SK-N-SH (cell line): Measurements from ENCODE around the gene CDR2. TPM values are rescaled to one million over a fixed set of nuclear protein-coding genes. Genes with fewer than 3 reads are reported as not detected.

Experiments
- CTCF ChIA-PET: fragments of 300-600, 350-600 bp; formaldehyde crosslinking; extraction: SDS; loops from one replicate; lab custom pipeline; 2021; lab: Yijun Ruan, JAX
- POLR2A ChIA-PET: fragments of 350-600 bp; sonication (Branson Sonifier 250); formaldehyde crosslinking; extraction: SDS; loops from one replicate; lab custom pipeline; 2020; ENCODE audit warnings: antibody characterized with exemption, inconsistent platforms; lab: Yijun Ruan, JAX
- DNase-seq: peaks from one replicate; pipeline ENCODE4 v3.0.0; 2012
- H2AFZ ChIP-seq: fragments of 200-600 bp; sonication (generic); 2 replicates; pipeline ENCODE4 v1.8.1; 2016; ENCODE audit warnings: antibody characterized with exemption, mild to moderate bottlenecking, low read depth
- H3F3A ChIP-seq: fragments of 200-600 bp; sonication (generic); replicated peaks from 2 replicates; pipeline ENCODE3; 2016; ENCODE audit warnings: antibody characterized with exemption, mild to moderate bottlenecking; ENCODE audit not compliant: insufficient read depth
- H3K27ac ChIP-seq, 2 experiments: fragments of 200-500 bp in 1 of 2; fragments of 200-600 bp in 1 of 2; sonication (Bioruptor generic) in 1 of 2; sonication (generic), shearing (Covaris generic) in 1 of 2; 2 replicates each; pipeline versions ENCODE4 v1.5.1 to v1.6.1; 2014 to 2016; ENCODE audit warnings: low read depth in 2 of 2, inconsistent platforms in 1 of 2, low read length in 1 of 2, mild to moderate bottlenecking in 1 of 2, mixed read lengths in 1 of 2
- H3K27me3 ChIP-seq: fragments of 200-600 bp; sonication (generic), shearing (Covaris generic); 2 replicates; pipeline ENCODE4 v1.6.1; 2016; ENCODE audit warnings: mixed run types; ENCODE audit not compliant: insufficient read depth
- H3K36me3 ChIP-seq, 2 experiments: fragments of 200-500 bp in 1 of 2; fragments of 200-600 bp in 1 of 2; sonication (Bioruptor generic) in 1 of 2; sonication (generic) in 1 of 2; replicated peaks in 1 of 2; 2 replicates each; pipeline versions ENCODE3 to v1.5.1; 2014 to 2016; ENCODE audit warnings: low read length in 1 of 2, mild to moderate bottlenecking in 1 of 2; ENCODE audit not compliant: insufficient read depth in 2 of 2, control insufficient read depth in 1 of 2
- H3K4me1 ChIP-seq, 2 experiments: fragments of 200-500 bp in 1 of 2; fragments of 200-600 bp in 1 of 2; sonication (Bioruptor generic) in 1 of 2; sonication (generic), shearing (Covaris generic) in 1 of 2; 2 replicates each; pipeline versions ENCODE4 v1.5.1 to v1.6.1; 2014 to 2016; ENCODE audit warnings: low read depth in 1 of 2, low read length in 1 of 2, mixed run types in 1 of 2; ENCODE audit not compliant: insufficient read depth in 2 of 2, control insufficient read depth in 1 of 2
- H3K4me2 ChIP-seq: fragments of 200-600 bp; sonication (generic), shearing (Covaris generic); 2 replicates; pipeline ENCODE4 v1.6.1; 2017; ENCODE audit warnings: mixed run types
- H3K4me3 ChIP-seq, 2 experiments: fragments of 200-500 bp in 1 of 2; fragments of 200-600 bp in 1 of 2; sonication (Bioruptor generic) in 1 of 2; sonication (generic), shearing (Covaris generic) in 1 of 2; 2 replicates each; pipeline versions ENCODE4 v1.5.1 to v1.8.1; 2014 to 2016; ENCODE audit warnings: low read depth in 2 of 2, inconsistent platforms in 1 of 2, low read length in 1 of 2, mild to moderate bottlenecking in 1 of 2, mixed read lengths in 1 of 2, moderate library complexity in 1 of 2
- H3K79me2 ChIP-seq: fragments of 200-600 bp; sonication (generic); 2 replicates; pipeline ENCODE4 v1.8.1; 2017; ENCODE audit warnings: mild to moderate bottlenecking; ENCODE audit not compliant: insufficient read depth
- H3K9ac ChIP-seq: fragments of 200-600 bp; sonication (generic); 2 replicates; pipeline ENCODE4 v1.6.1; 2017; ENCODE audit warnings: mixed run types
- H3K9me2 ChIP-seq: fragments of 200-600 bp; sonication (generic); 2 replicates; pipeline ENCODE4 v1.6.1; 2017; ENCODE audit warnings: mixed run types
- H3K9me3 ChIP-seq: fragments of 200-600 bp; sonication (generic); 2 replicates; pipeline ENCODE4 v1.6.1; 2017; ENCODE audit warnings: mixed run types, mild to moderate bottlenecking, moderate library complexity
- H4K20me1 ChIP-seq: fragments of 200-600 bp; sonication (generic); 2 replicates; pipeline ENCODE4 v1.6.1; 2017; ENCODE audit warnings: mild to moderate bottlenecking, mixed run types; ENCODE audit not compliant: insufficient read depth
- CTCF ChIP-seq: fragments of 200-600 bp; sonication (generic); IDR thresholded peaks from 2 replicates; pipeline ENCODE4 v1.6.1; 2017; ENCODE audit warnings: antibody characterized with exemption, mild to moderate bottlenecking, moderate library complexity
- ELF1 ChIP-seq: IDR thresholded peaks from 2 replicates; pipeline ENCODE4 v1.4.0; 2012
- EZH2phosphoT487 ChIP-seq: fragments of 200-600 bp; sonication (generic); IDR thresholded peaks from 2 replicates; pipeline ENCODE4 v1.6.1; 2017; ENCODE audit warnings: low read depth, mixed run types, mild to moderate bottlenecking, antibody characterized with exemption, moderate library complexity, borderline replicate concordance
- FOSL2 ChIP-seq: IDR thresholded peaks from 2 replicates; pipeline ENCODE4 v1.4.0; 2012; ENCODE audit warnings: low read depth, mild to moderate bottlenecking, moderate library complexity, borderline replicate concordance
- FOXJ3 ChIP-seq: sonication (generic); formaldehyde crosslinking; IDR thresholded peaks from 2 replicates; pipeline ENCODE4 v1.5.1; 2020; ENCODE audit warnings: mild to moderate bottlenecking, missing genetic modification reagents
- FOXM1 ChIP-seq: IDR thresholded peaks from 2 replicates; pipeline ENCODE4 v1.4.0; 2012; ENCODE audit warnings: low read depth, mild to moderate bottlenecking
- GATA2 ChIP-seq: sonication (generic); formaldehyde crosslinking; IDR thresholded peaks from 2 replicates; pipeline ENCODE4 v1.5.0; 2020; ENCODE audit warnings: mild to moderate bottlenecking, missing genetic modification reagents
- JUND ChIP-seq: IDR thresholded peaks from 2 replicates; pipeline ENCODE4 v1.4.0; 2012
- NRF1 ChIP-seq: IDR thresholded peaks from 2 replicates; pipeline ENCODE4 v1.6.1; 2012; ENCODE audit warnings: low read depth, mild to moderate bottlenecking, low read length
- POLR2AphosphoS5 ChIP-seq: IDR thresholded peaks from 2 replicates; pipeline ENCODE4 v1.6.1; 2012; ENCODE audit warnings: low read depth, low read length
- RAD21 ChIP-seq: IDR thresholded peaks from 2 replicates; pipeline ENCODE4 v1.6.1; 2012; ENCODE audit warnings: mild to moderate bottlenecking, low read length
- RCOR1 ChIP-seq: fragments of 150-350 bp; IDR thresholded peaks from 2 replicates; pipeline ENCODE4 v1.6.1; 2017; ENCODE audit warnings: antibody characterized with exemption, low read length
- RXRA ChIP-seq: IDR thresholded peaks from 2 replicates; pipeline ENCODE4 v1.4.0; 2012; ENCODE audit warnings: low read depth, mild to moderate bottlenecking, borderline replicate concordance
- SIN3A ChIP-seq: IDR thresholded peaks from 2 replicates; pipeline ENCODE4 v1.6.1; 2012; ENCODE audit warnings: low read depth, mild to moderate bottlenecking, low read length, moderate library complexity, borderline replicate concordance
- TAF1 ChIP-seq: IDR thresholded peaks from 2 replicates; pipeline ENCODE4 v1.6.1; 2012; ENCODE audit warnings: low read depth, mild to moderate bottlenecking, low read length, moderate library complexity, borderline replicate concordance
- TCF12 ChIP-seq: IDR thresholded peaks from 2 replicates; pipeline ENCODE4 v1.4.0; 2012
- TEAD4 ChIP-seq: IDR thresholded peaks from 2 replicates; pipeline ENCODE4 v1.4.0; 2012; ENCODE audit warnings: mild to moderate bottlenecking, borderline replicate concordance; ENCODE audit not compliant: insufficient read depth
- USF2 ChIP-seq: fragments of 150-350 bp; IDR thresholded peaks from 2 replicates; pipeline ENCODE4 v1.6.1; 2017; ENCODE audit warnings: antibody characterized with exemption, low read length, low read depth, borderline replicate concordance
- WGBS: methylation state at CpG from one replicate; pipeline ENCODE4 v1.1.6; 2017; ENCODE audit warnings: low lambda C conversion rate; 5-methylcytosine and 5-hydroxymethylcytosine counted together
- polyA plus RNA-seq, 3 experiments: library from polyadenylated mRNA; depleted of rRNA; stranded (reverse); fragments of >200 nt; gene quantifications; 2 replicates each; pipeline ENCODE4 v1.2.3, GENCODE V29; 2012
- TF ChIP-seq, protein P1 (sequence below): IDR thresholded peaks from 2 replicates; pipeline ENCODE4 v1.4.0; 2012; ENCODE audit warnings: low read depth, borderline replicate concordance
- TF ChIP-seq, protein P2 (sequence below): fragments of 150-350 bp; IDR thresholded peaks from 2 replicates; pipeline ENCODE4 v1.6.1; 2016; ENCODE audit warnings: mild to moderate bottlenecking, low read depth, low read length
- TF ChIP-seq, protein P3 (sequence below): IDR thresholded peaks from 2 replicates; pipeline ENCODE4 v1.6.1; 2012; ENCODE audit warnings: mild to moderate bottlenecking, low read depth, low read length, moderate library complexity

The CDR2 gene
- polyA plus RNA-seq, 1 of the 3 experiments (the other 2 are of a cell fraction): 30.3 TPM

DNA sequence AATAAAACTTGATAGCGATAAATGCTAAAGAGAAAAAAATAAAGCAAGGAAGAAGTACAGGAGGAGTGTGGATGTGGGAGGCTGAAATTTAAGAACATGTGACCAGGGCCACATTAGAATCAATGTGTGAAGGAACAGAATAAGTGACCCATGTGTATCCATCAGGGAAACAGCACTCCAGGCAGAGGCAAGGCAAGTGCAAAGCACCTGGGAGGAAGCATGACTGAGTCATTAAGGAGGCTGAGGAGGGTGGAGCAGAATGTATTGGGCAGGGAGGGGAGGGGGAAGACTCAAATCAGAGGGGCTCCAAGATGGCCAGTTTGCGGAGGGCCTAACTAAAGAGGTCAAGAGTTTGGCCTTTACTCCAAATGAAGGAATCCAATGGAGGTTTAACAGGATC lies 8.0 kb downstream of the CDR2 start (continued):
- no peak for TF ChIP-seq FOXJ3 (CRISPR knock-in tag)
- no peak for TF ChIP-seq FOSL2
- TF ChIP-seq, protein P1, sequence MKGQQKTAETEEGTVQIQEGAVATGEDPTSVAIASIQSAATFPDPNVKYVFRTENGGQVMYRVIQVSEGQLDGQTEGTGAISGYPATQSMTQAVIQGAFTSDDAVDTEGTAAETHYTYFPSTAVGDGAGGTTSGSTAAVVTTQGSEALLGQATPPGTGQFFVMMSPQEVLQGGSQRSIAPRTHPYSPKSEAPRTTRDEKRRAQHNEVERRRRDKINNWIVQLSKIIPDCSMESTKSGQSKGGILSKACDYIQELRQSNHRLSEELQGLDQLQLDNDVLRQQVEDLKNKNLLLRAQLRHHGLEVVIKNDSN: no peak
- no peak for TF ChIP-seq CTCF
- no peak for TF ChIP-seq JUND
- TF ChIP-seq USF2: no peak
- TF ChIP-seq, all 33 proteins: peak for 0

DNA sequence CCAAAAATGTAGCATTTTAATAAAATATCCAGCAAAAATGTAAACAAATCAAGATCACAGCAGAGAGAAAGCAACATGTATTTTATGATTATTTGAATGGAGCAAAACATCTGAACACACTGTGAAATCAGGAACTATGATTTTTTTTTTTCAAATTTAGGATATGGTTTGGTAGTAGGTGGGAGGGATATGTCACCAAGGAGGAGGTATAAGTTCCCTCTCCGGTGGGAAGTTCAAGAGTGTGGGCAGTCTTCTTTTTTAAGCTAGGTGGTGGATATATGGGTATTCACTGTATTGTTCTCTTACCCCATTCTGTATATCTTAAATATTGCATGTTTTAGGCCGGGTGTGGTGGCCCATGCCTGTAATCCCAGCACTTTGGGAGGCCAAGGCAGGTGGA lies 10.2 kb downstream of the CDR2 start:
- Histone ChIP-seq H3K27me3 (no peaks in the 10 kb centered on the region), H3K9ac (no peak overlapping the region), H3K9me3 (no peaks in the 10 kb centered on the region), H3K4me1 (peaks cover 0 to 4% of the 10 kb centered on the region in 2 experiments; a peak in 1 of 4 replicates), H3K4me3 (no peak overlapping the region), H3K4me2 (no peak overlapping the region), H3K27ac (no peak overlapping the region), H3K9me2 (no peaks in the 10 kb centered on the region), H3K36me3 (peaks cover 19 to 43% of the 10 kb centered on the region in 2 experiments), H2AFZ (no peak overlapping the region), H3F3A (peaks cover 11% of the 10 kb centered on the region), H4K20me1 (peaks cover 39% of the 10 kb centered on the region), H3K79me2 (peaks cover 98% of the 10 kb centered on the region)
- TF ChIP-seq, protein P1: no peak
- TF ChIP-seq, protein P2, sequence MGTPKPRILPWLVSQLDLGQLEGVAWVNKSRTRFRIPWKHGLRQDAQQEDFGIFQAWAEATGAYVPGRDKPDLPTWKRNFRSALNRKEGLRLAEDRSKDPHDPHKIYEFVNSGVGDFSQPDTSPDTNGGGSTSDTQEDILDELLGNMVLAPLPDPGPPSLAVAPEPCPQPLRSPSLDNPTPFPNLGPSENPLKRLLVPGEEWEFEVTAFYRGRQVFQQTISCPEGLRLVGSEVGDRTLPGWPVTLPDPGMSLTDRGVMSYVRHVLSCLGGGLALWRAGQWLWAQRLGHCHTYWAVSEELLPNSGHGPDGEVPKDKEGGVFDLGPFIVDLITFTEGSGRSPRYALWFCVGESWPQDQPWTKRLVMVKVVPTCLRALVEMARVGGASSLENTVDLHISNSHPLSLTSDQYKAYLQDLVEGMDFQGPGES: no peak
- TF ChIP-seq POLR2AphosphoS5: no peak
- no peak for TF ChIP-seq TEAD4
- no peak for TF ChIP-seq JUND
- no peak for TF ChIP-seq RXRA
- TF ChIP-seq TCF12: no peak
- no peak for TF ChIP-seq SIN3A
- TF ChIP-seq FOXM1: no peak
- no peak for TF ChIP-seq RAD21
- no peak for TF ChIP-seq NRF1
- no peak for TF ChIP-seq GATA2 (CRISPR knock-in tag)
- no peak for TF ChIP-seq ELF1
- no peak for TF ChIP-seq TAF1
- TF ChIP-seq EZH2phosphoT487: no peak
- TF ChIP-seq FOSL2: no peak
- TF ChIP-seq, protein P3, sequence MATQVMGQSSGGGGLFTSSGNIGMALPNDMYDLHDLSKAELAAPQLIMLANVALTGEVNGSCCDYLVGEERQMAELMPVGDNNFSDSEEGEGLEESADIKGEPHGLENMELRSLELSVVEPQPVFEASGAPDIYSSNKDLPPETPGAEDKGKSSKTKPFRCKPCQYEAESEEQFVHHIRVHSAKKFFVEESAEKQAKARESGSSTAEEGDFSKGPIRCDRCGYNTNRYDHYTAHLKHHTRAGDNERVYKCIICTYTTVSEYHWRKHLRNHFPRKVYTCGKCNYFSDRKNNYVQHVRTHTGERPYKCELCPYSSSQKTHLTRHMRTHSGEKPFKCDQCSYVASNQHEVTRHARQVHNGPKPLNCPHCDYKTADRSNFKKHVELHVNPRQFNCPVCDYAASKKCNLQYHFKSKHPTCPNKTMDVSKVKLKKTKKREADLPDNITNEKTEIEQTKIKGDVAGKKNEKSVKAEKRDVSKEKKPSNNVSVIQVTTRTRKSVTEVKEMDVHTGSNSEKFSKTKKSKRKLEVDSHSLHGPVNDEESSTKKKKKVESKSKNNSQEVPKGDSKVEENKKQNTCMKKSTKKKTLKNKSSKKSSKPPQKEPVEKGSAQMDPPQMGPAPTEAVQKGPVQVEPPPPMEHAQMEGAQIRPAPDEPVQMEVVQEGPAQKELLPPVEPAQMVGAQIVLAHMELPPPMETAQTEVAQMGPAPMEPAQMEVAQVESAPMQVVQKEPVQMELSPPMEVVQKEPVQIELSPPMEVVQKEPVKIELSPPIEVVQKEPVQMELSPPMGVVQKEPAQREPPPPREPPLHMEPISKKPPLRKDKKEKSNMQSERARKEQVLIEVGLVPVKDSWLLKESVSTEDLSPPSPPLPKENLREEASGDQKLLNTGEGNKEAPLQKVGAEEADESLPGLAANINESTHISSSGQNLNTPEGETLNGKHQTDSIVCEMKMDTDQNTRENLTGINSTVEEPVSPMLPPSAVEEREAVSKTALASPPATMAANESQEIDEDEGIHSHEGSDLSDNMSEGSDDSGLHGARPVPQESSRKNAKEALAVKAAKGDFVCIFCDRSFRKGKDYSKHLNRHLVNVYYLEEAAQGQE: no peak
- no peak for TF ChIP-seq RCOR1
- no peak for DNase-seq
- CTCF ChIA-PET: no interaction called here
- POLR2A ChIA-PET: no interaction called here
- WGBS: 98% methylated on average over 2 of the region's 2 CpGs
